GM12891 (cell line): ENCODE measurements around the gene FSTL5.

Experiments
- POLR2AphosphoS5 ChIP-seq: IDR thresholded peaks from 2 replicates; pipeline ENCODE4 v1.6.1; 2011; ENCODE audit warnings: low read depth, low read length, control low read depth
- TAF1 ChIP-seq: IDR thresholded peaks from 2 replicates; pipeline ENCODE4 v1.6.1; 2011; ENCODE audit warnings: low read depth, low read length, control low read depth

DNA sequence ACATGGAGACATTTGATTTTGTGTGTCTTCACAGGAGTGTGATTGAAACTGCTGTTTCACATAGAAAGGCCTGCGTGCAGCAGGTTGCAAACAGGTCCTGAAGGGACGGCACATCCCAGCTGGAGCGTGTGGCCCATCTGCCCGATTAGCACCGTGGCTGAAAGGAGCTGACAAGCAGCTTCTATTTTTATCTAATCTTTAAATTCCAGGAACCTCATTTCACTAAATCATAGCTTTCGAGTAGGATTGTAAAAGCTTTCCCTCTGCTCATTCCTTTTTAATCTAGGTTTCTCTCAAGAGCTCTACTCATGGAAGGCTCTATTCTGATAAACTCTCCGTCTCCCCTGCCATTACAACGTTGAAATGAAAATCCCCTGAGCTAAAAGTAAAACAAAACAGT is 106.8 kb downstream of the FSTL5 start:
- TF ChIP-seq POLR2AphosphoS5: no peak
- TF ChIP-seq TAF1: no peak
